CD4-positive, alpha-beta T cell treated with Interleukin-17A for 1 hour (primary cell): ENCODE results near the gene ATPAF2.
"Not testable (repeated sequence)": the region's sequence is repeated elsewhere in the genome, so short reads cannot be mapped to it uniquely, and the experiment has no call there.

Source experiments
- DNase-seq: peaks from one replicate; pipeline ENCODE4 v3.0.0-alpha.2; 2020

The ATPAF2 gene

DNA sequence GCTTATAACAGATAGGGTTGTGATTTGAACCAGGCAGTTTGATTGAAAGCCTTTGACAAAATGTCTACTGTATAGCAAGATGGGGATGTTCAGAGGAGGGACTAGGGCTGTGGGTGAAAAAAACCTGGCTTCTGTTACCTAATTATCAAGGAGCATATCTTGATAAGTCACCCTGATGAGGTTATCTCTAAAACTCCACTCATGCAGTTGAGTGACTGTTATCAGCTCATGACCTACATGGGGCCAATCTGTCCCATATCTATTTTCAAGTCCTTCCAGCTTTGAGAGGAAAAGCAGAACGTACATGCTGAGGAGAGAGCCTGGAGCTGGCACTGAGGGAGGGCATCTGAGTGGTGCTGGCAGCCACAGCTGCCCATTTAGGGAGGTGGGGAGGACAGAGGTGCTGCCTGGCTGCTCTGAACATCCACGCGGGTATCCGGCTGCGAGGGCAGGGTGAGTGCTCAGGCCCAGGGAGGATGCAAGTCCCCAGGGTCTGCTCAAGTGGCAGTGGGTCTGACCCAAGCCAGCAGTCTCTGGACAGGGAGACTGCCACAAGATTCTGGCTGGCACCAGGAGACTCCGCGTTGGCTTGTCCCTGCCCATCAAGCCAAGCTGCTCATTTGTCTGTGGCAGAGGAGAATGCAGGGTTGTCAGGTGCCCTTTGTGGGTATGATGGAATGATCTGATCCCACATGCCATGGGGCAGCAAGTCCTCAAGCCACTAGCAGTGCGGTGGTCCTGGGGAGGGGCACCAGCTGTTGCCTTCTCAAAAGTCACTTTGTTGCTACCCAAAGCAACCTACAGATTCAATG is 29.2 kb downstream of the ATPAF2 start:
- DNase-seq: no peak

DNA sequence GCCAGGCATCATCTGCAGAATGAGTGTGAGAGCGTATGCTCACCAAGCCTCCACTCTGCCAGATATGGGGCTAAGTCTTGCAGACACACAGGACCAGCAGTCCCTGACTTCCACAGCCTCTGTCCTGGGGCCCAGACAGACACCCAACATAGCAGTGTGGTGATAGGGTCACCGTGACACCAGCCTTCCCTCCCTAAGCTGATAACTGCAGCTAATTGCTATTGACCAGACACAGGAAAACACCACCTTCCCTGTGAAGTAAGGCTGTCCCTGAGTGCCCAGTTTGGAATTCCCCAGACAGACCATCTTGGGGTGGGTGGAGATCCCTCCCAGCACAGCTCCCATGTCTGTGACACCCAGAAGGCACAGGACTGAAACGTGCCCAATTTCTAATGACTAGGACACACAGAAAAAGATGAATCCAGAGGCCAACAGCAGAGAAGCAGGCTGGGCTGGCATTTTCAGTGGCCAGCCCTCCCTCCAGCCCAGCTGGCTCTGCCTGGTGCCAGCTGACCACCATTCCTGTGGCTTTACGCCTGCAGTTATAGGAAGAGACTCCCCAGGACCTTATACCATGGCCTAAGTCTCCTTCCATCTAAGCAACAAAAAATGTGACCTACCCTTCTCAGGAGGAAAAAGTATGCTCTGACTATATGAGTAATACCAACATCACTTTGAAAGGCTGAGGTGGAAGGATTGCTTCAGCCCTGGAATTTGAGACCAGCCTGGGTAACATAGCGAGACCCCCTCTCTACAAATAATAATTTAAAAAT is 30.3 kb downstream of the ATPAF2 start:
- DNase-seq: no peak

DNA sequence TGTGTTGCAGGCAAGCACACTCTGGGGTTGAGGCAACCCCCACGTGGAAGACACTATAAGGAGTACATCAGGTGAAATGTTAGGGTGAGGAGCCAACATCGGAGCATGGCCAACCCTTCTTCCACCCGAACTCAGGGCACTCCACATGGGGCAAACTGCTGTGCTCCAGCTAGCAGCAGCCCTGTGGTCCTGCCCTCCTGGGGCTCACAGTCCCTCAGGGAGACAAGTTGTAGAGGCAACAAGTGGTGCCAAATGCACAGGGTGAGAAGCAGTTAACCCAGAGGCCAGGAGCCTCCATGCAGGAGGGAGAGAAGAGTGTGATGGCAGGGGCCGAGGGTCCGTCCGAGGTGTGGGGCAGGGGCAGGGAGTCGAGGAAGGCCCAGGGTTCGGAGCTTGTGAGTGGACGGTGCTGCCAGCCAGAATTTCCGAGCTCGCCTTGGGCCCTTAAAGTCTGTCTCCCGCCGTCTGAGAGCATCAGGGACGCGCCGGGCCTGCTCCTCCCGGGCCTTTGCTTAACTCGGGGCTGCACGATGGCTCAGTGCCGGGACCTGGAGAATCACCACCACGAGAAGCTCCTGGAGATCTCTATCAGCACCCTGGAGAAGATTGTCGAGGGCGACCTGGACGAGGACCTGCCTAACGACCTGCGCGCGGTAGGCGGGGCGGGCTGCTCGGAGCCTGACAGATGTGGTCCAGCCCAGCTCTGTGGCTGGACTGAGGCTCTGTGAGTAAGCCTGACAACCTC is 32.3 kb downstream of the ATPAF2 start:
- DNase-seq: no peak

DNA sequence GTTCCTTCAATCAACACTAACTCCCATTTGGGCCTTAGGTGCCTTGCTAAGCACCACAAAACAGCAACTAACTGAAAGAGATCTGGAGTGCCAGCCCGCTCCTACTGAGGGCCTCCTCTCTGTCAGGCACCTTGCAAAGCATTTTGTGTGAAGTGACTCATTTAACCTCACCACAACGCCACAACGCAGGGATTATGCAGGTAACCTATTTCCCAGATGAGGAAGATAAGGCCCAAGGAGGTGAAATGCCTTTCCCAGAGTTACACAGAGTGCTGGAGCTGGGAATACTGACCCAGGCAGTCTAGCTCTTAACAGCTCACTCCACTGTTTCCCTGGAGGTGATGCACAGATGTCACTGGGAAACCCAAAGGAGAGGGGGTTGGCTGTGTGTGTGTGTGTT is 33.5 kb downstream of the ATPAF2 start:
- DNase-seq: no peak

DNA sequence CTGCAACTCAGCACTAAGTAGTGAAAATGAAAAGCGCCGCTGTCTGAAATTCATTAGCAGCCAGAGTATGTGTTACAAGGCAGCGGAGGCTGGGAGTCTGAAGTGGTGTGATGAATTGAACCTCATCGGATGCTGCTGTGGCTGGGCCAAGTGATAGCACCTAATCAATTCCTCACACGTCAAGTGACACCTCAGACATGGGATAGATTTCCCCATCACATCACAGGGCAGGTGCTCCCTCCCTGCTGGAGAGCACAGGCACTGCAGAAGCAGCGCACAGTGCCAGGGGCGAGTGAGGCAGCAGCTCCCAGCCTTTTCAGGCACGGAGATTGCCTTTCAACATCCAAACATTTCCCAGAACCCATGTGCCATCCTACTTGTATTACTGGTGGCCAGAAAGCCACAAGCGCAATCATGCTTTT is 34.1 kb downstream of the ATPAF2 start:
- DNase-seq: no peak

DNA sequence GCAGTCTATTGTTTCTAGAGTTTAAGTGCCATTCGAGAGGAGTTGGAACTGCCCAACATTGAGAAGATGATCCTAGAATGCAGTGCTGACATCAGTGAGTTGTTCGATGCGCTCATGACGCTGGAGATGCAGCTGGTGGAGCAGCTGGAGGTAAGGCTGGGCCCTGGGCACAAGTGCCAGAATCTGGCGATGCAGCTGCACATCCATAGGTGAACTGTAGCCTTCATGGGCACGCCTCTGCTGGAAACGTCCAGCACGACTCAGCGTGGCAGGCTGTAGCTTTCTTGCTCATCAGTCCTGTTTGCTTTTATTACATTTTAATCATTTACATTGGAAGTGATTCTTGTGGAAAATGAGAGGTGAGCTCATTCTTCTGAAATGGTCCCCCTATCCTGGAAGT is 34.6 kb downstream of the ATPAF2 start:
- no peak for DNase-seq

DNA sequence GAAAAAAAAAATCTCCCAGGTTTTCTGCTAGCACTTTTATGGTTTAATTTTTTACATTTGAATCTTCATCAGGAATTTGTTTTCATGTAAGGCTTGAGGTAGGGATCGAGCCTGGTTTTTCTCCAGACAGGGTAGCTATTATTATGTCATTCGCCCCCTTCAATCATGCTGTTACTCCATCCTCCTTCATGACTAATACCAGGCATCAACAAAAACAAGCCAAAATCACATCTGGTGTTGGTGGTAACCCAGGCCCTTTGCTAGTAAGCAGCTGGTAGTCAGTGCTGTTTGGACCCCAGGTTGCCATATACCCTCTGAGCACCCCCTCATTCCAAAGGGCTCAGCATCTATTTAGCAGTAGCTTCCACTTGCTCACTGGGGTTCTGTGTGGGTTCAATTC is 36.8 kb downstream of the ATPAF2 start:
- DNase-seq: no peak

DNA sequence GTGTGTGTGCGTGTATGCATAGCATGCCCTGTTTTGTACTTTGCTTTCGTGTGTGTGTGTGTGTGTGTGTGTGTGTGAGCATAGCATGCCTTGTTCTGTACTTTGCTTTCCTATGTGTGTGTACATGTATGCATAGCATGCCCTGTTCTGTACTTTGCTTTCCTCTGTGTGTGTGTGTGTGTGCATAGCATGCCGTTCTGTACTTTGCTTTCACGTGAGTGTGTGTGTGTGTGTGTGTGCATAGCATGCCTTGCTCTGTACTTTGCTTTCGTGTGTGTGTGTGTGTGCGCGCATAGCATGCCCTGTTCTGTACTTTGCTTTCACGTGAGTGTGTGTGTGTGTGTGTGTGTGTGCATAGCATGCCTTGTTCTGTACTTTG is 38.9 kb downstream of the ATPAF2 start:
- no peak for DNase-seq

DNA sequence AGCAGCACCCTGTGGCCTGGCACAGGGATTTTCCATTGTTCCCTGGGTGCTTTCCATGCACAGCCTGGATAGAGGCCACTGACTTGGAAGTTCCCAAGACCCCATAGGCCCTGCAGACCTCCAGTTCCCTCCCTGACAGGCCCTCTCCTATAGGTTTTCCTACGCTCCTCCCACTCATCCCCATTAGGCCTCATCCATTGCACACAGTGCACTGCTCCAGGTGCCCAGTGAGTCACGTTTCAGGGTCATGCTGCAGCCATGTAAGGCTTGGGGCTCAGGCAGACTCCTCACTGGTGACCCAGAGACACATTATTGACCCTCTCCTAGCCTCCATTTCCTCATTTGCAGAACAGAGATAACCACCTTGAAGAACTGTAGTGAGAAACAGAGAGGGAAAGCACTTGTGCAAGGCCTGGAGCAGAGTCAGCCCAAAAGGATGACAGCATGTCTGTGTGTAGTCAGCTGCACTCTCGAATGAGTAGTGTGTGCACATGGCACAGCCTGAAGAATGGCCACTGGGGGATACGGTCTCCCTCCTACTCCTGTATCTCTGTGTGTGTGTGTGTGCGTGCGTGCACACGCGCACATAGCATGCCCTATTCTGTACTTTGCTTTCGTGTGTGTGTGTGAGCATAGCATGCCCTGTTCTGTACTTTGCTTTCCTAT is 39.5 kb downstream of the ATPAF2 start:
- DNase-seq: no peak

DNA sequence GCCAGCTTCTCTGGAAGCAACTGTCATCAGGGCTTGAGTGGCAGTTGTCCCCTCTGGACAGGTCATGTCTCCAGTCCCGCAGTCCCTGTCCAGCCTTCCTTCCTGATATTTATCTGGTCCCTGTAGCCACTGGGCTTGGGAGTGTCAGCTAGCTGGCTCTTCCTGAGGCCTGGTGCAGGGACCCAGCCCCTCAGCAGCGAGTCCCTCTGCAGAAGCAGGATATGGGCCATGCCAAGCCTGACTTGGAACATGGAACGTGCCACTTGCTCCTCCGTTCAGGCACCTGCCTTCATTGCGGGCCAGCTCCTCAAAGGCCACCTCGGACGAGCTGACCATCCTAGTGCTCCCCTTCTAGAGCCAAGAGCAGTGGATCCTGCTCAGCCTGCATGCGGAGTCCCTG is 40.0 kb downstream of the ATPAF2 start:
- DNase-seq: no peak

DNA sequence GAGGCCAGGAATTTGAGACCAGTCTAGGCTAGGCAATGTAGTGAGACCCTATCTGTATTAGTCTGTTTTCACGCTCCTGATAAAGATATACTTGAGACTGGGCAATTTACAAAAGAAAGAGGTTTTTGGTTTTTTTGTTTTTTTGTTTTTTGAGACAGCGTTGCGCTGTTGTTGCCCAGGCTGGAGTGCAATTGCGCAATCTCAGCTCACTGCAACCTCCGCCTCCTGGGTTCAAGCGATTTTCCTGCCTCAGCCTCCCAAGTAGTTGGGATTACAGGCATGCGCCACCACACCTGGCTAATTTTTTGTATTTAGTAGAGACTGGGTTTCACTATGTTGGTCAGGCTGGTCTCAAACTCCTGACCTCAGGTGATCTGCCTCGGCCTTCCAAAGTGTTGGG is 43.1 kb downstream of the ATPAF2 start:
- not testable (repeated sequence) for DNase-seq

DNA sequence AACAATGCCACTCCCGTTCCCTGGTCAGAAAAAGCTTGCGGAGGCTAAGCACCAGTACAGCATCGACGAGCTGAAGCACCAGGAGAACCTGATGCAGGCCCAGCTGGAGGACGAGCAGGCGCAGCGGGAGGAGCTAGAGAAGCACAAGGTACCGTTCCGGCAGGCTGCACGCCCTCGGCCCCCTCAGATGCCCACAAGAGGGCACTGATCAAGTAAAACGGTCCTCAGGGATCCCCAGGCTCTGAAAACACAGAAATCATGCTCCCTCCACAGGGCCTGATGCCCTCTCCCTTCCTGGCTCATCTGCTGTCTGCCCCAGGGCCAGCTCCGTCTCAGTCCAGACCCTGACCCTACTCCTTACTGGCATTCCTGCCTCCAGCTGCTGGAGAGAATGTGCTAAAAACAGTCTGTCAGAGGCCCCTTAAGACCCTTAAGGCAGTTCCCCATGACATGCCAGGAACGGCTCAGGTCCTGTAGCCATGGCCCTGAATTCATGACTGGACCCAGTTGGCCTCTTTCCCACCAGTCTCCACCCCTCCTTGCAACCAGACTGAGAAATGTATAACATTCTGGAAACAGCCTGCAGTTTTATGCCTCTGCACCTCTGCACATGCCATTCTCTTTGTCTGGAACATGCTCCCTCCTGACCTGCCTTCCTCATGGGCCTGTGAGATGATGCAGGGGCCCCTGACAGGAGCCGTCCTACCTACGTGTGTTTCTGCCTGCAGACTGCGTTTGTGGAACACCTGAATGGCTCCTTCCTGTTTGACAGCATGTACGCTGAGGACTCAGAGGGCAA is 44.5 kb downstream of the ATPAF2 start:
- peak; percentile 18 for DNase-seq

DNA sequence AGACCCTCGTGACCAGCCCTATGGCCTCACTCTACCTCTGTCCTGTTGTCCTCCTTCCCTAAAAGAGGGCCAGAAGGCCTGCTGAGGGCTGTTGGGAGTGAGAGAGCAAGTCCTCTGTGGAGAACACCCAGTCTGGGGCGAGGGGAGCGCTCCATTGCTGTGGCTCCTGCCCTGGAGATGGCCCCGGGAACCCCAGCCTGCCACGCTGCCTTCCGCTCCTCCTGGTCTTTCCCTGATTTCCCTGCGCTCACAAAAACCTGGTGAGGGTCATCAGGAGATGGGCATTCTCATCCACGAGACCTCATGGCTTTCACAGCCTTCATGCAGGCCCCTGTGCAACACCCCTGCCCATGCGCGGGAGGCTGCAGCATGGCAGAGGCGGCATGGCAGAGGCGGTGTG is 45.1 kb downstream of the ATPAF2 start:
- no peak for DNase-seq

DNA sequence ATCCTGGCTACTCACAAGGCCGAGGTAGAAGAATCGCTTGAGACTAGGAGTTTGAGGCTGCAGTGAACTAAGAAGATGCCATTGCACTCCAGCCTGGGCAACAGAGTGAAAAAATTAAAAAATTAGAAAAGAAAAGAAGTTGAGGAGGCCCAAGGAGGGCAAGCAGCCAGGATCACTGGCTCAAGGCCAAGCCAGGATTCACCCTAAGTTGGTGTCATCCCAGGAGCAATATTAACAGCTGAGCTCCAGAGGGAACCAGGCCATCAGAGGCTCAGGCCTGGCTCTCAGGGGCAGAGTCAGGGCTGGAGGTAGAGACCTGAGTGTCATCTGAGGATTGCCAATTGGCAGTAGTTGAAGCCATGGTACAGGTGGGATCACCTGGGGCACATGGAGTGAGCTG is 45.6 kb downstream of the ATPAF2 start:
- no peak for DNase-seq

DNA sequence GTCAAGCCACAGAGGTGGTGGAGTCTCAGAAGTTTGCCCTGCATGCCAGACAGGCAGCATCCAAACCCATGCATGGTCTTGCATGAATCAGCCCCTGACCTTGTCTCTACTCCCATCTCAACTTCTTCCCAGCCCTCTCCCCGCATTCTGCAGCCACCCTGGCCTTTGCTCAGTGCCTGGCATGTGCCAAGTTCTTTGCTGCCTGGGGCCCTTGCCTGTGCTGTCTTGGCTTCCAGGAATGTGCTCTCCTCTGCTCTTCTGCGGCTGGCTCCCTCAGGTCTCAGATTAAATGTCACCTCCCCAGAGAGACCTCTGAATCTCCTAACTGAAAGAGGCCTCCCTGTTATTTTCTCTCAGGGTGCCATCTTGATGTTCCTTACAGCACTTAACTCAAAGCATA is 48.7 kb downstream of the ATPAF2 start:
- no peak for DNase-seq

DNA sequence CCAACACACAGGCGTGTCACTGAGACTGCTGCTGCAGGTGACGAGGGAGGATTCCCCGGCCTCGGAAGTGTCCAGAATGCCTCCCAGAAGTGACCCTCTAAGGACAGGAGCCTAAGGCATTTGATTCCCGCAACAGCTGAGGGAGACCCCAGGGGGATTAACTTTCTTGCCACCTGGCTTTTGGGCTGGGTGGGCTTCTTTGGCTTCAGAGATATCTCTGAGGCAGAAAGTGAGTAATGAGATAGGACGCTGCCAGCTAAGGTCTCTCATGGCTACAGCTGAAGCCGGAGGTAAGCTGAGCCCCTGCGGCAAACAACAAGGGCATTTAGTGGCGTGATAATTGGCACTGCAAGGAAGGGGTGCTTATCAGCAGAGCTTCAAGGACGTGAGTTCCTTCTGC is 49.4 kb downstream of the ATPAF2 start:
- DNase-seq: no peak

DNA sequence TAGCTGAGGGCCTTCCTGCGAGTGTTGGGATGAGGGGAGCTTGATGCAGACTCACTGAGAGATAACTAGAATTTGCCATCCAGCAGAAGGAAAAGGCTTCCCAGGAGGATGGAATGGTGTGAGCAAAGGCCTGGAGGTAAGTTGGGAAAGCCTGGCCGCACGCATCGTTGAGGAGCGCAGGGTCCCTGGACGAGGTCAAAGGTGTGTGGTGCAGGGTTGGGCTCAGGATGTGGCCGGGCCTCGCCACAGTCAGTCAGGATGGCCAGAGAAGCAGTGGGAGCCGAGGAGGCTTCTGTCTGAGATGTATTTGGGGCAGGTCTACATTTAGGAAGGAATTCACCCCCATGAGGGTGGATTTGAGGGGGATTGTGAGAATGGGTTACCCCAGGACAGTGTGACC is 49.9 kb downstream of the ATPAF2 start:
- no peak for DNase-seq

DNA sequence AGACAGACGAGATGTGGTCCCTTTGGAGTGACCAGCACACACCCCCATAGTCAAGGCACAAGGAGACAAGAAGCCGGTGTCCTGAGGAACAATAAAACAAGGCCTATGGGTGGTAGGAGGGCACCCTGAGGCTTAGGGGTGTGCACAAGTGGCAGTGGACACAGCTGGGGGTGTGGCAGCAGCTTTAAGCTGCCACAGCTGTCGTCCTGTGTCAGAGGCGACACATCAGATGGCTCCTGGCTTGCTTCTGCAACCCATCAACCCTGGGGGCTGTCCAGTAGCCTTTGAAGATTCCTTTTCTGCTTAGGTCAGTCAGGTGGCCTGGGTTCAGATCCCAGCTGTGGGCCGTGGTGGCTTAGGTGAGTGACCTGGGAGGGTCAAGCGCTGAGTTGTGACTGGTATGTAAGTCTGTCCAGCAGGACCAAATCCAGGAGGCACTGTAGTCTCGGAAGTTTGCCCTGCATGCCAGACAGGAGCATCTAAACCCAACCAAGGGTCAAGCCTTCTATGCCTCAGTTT is 50.5 kb downstream of the ATPAF2 start:
- no peak for DNase-seq

DNA sequence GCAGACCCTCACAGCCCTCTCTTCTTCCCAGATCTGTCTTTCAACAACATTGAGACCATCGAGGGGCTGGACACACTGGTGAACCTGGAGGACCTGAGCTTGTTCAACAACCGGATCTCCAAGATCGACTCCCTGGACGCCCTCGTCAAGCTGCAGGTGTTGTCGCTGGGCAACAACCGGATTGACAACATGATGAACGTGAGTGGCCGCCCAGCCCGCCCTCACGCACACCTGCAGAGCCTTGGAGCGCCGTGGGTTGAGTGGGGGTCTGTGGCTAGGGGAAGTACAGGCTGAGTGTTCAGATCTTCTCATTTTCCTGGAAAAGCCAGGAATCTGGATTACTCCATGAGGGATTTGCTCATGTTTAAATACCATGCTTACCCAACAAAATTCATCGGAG is 51.1 kb downstream of the ATPAF2 start:
- DNase-seq: no peak

DNA sequence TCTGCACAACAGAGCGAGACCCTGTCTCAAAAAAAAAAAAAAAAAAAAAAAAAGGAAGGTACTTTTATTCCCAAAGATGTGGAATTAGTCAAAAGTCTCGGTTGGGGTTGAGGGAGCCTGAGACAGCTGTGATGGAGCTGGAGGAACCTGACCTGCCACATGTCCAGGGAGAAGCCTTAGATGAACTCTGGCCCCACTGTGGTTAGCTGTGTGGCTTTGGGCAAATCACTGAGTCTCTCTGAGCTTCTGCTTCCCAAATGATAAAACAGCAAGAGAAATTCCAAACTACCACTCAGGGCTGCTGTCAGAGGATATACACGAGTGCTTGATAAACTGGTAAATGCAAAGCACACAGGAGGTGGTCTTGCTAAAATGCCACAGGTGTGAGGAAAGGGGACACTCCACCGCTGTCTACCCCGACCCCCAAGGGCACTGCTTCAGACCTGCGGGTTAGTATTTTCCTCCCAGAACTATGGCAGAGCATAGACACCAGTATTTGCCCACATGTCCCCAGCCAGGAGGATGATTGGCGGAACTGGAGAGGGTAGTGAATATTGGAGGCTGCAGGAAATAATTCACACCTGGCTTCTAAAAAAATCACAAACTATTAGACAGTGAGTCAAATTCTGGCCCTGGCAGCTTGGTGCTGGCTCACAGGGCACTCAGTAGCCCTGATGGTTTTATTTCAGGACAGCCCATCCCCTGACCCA is 51.6 kb downstream of the ATPAF2 start:
- DNase-seq: no peak

DNA sequence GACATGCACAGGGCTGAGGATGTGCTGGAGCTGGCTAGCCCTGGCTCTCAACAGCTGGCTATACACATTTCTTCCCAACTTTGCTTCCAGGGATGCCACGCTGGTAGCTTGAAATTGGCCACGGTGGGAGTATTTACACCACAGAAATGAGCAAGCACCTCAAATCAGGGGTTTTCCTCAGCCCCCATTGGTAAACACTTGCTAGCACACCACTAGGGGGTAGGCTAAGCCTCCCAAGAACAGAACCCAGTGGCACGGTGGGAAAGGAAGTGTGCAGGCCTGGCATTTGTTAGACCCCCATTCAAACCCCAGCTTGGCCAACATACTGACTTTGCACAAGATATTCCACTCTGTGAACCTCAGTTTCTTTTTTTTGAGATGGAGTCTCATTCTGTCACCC is 53.4 kb downstream of the ATPAF2 start:
- peak; percentile 6 for DNase-seq
